Renal pelvis (tissue), 4 donors: Measurements from ENCODE around the gene TTLL11. TPM values are rescaled to one million over a fixed set of nuclear protein-coding genes. Genes with fewer than 3 reads are reported as not detected.
"Not testable (repeated sequence)": the region's sequence is repeated elsewhere in the genome, so short reads cannot be mapped to it uniquely, and the experiment has no call there.

Experiments
- DNase-seq: peaks from one replicate; pipeline ENCODE4 v3.0.0-alpha.2; 2013
- polyA plus RNA-seq, 3 donors: library from polyadenylated mRNA; unstranded; fragments of 120-200 nt; gene quantifications; one replicate each; pipeline ENCODE4 v1.2.1, GENCODE V29; 2013; ENCODE audit not compliant: insufficient read length in 3 of 3

TTLL11 gene
- polyA plus RNA-seq, 3 donors = 6.2 to 8.9 (median 8.5) TPM

DNA sequence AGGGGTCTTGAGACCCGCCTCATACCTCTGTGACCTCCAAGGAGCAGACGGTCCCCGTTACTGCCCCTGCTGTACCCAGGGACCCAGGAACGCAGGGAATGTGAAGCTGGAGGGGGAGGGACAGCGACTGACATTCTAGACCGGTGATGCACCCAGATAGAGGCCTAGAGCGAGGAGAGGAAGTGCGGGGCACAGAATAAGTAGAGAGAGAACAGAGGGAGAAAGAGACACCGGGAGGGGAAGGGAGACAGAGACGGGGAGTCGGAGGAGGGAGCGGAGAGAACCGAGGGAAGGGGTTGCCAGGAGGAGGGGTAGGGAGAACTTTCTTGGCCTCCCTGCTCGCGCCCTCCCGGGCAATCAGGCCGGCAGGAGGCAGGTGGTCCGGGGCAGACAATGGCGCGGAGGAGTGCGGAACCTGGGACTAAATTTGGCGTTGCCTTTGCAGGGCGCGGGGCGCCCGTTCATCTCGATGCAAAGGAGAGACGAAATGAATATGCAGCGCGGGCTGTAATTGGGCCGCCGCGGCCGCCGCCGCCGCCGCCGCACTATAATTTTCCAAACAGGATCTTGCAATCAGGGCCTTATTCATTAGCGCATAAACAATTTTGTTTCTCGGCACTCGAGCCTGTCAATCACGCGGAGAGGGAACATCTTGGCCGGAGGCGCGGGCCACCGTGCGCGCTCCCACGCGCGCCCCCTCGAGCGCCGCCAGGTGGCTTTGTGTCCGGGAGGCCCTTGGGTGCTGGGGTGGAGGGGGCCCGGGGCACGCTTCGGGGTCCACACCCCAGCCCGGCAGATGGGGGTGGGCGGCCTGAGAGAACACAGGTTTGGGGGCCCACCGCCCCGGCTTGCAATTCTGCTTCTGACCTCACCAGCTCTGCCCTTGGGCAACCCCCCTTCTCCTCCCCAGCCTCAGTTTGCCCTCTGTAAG is 33.5 kb upstream of the TTLL11 start:
- DNase-seq = peak; percentile 33

- no peak for DNase-seq
Observed at GRCh38 chr9:122125509-122126330, 32.6 kb upstream of the TTLL11 start.

DNA sequence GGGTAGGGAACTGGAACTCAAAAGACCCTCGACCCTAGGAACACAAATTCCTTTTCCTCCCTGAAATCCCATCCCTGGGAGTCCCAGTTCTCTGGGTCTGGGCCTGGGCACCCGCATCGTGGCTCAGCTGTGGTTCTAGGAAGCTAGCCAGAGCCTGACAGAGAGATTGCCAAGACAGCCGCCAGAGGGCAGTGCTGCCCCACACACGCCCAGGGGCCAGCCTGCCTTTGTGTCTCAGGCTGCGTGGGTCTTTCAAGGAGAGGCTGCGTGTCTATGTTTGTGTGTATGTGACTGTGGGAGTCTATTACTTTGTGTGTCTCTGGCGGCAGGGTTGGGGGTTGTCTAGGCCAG is 32.0 kb upstream of the TTLL11 start:
- DNase-seq = peak; percentile 65

GRCh38 chr9:122124528-122124927 is 31.4 kb upstream of the TTLL11 start:
- no peak for DNase-seq

DNA sequence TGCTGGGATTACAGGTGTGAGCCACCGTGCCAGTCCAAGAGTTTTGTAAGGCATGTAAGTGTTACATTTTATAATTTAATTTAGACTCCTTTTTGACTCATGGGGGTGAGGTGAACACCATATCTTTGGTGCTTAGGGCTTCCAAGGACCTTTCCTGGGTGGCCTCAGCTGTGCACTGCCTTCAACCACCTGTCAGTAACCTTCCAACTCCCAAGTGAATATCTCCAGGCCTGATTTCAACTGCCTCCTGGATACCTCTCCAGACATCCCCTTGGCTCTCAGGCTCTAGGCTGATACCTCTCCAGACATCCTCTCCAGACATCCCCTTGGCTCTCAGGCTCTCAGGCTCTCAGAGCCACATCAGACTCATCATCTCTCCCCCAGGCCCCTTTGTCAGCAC is 30.9 kb upstream of the TTLL11 start:
- DNase-seq = no peak

DNA sequence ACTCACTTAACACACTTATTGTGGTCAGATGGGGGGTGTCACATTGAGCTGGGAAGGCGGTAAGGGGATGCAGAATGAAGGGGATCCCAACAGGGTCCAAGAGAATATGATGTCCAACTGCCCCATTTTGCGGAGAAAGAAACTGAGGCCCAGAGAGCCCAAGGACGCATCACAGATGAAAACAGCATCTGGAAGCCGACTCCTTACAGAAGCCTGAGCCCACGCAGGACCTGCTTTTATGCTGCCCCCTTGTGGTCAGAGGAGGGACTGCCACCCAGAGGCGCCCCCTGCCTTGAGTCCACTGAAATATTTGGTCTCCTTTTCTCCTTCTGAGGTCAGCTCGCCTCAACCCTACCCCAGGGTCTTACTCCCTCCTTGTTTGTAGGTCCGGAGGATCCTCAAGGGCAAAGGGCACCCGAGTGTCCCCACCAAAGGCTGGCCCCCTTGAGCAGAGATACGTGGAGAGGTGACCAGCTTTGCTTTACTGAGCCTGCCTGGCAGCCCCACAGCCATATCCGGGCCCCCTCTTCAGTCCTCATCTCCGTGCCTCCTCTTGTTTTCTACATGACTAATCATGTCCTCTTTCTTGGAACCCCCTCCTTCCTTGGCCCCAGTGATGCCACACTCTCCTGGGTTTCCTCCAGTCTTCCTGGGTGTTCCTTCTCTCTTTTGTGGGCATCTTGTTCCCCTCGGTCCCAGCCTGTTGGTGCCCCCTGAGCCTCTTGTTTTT is 30.0 kb upstream of the TTLL11 start:
- DNase-seq = peak; percentile 49

DNA sequence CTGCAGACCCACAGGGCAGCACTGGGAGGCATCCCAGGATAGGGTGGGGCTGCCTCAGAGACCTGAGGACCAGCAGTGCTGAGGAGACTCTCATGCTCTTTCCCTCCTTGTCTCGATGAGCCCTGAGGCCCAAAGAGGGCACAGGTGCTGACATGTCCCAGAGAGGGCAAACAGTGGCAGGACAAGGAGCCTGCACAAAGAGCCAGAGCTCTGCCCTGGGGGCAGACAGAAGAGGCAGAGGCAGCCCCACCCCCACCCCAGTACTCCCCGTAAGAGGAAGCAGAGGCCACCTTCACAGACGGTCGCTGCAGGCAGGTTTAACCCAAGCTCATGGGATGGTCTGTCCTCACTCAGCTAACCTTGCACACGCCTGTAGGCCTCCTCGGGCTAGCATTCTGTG is 29.4 kb upstream of the TTLL11 start:
- no peak for DNase-seq

GRCh38 chr9:122121931-122122330 is 28.8 kb upstream of the TTLL11 start:
- no peak for DNase-seq

DNA sequence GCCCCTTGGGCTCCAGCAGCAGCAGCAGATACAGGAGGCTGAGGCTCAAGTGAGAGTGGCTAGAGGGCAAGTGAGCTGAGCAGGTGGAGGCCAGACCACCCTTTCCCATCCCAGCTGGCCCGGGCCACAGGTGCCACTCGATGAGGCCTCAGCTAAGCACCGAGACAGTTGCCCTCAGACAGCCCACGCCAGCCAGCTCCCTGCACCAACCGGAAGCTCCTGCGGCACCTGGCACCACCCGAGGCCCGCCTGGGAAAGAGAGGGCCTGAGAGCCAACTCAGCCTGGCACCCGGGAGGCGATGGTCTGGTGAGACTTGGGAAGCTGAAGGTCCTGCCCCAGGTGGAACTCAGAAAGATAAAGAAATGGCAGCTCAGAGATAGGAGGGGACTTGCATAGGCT is 28.3 kb upstream of the TTLL11 start:
- no peak for DNase-seq

- no peak for DNase-seq
Observed at GRCh38 chr9:122120316-122121071, 27.4 kb upstream of the TTLL11 start.

- no peak for DNase-seq
Observed at GRCh38 chr9:122119721-122120120, 26.6 kb upstream of the TTLL11 start.

DNA sequence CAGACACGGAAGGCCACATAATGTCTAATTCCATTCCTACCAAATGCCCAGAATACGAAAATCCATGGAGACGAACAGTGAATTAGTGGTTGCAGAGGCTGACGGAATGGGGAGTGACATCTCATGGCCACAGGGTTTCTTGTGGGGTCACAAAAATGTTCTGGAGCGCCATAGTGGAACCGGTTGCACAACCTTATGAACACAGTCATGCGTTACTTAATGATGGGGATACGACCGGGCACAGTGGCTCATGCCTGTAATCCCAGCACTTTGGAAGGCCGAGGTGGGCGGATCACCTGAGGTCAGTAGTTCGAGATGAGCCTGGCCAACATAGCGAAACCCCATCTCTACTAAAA is 26.0 kb upstream of the TTLL11 start:
- no peak for DNase-seq

- DNase-seq = no peak
Observed at GRCh38 chr9:122118343-122119165, 25.4 kb upstream of the TTLL11 start.

GRCh38 chr9:122117241-122117640 is 24.1 kb upstream of the TTLL11 start:
- not testable (repeated sequence) for DNase-seq

DNA sequence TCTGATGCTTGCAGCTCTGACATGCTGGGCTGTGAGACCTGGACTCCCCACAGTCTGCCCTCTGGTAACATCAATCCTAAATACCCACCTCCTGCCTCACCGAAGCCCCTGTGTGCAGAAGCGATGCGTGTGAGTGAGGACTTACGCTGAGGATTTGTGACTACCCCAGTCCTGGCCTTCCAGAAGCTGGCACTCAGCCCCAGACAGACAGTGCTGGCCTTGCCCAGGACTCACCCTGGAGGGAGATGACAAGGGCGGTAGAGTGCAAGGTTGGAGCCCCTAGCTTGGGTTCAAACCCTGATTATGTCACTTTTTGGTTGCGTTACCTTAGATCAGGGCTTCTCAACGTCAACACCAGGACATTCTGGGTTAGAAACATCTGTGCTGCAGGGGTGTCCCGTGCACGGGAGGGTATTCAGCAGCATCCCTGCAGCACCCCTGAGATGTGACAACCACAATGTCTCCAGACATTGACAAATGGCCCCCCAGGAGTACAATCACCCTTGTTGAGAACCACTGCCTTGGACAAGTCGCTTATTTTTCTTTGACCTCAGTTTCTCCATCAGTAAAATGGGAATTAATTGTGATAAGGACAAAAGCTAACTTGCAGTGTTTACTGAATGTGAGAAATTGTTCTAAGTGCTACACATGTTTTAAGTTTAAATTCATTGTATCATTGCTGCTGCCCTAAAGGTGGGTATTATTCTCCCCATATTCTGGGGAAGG is 23.5 kb upstream of the TTLL11 start:
- DNase-seq = no peak

GRCh38 chr9:122116040-122116439 is 22.9 kb upstream of the TTLL11 start:
- no peak for DNase-seq

DNA sequence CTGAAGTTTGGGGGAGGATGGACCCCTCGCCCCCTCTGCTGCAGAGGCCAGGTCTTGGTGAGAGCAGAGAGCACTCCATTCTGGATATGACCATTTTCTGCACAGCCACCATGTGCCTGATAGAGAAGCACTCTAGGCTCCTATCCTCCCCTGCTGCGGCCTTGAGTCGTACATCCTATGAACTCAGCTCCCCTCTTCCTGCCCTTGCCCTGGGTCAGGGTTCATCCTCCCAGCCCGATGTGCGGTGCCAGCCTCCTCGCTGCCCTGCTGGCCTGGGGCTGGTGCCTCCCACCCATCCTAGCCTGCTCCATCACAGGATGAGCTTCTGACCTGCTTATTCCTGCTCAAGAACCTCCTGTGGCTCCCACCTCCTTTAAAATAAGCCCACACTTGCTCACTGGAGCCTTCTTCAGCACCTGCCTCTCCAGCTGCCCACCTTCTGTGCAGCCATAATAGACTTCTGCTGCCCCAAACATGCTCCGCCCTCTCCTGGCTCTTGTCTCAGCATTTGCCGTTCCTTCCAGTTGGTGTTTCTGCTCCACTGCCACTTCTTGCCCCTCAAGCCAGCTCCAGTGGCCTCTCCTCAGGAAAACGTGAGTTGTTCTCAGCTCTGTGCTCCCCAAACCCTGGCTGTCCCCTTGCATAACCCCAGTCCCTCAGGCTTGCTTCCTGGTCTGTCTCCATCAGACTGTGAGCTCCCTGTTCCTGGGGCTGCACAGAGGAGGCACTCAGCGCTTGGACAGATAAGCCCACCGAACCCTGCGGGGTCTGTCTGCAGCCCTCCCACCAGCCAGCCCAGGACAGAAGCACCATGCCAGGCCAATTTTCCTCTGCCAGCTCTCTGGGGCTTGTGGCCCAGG is 22.3 kb upstream of the TTLL11 start:
- DNase-seq = no peak

GRCh38 chr9:122113574-122113973 is 20.5 kb upstream of the TTLL11 start:
- no peak for DNase-seq

GRCh38 chr9:122112238-122112637 is 19.1 kb upstream of the TTLL11 start:
- DNase-seq = no peak
